ENCODE measurements around the gene CHSY1. TPM values are rescaled to one million over a fixed set of nuclear protein-coding genes. Genes with fewer than 3 reads are reported as not detected.

Gene CHSY1
- polyA plus RNA-seq, 2 of the 4 experiments (the other 2 are of a cell fraction) = 16.0 to 28.1 TPM

GRCh38 chr15:101198800-101199199 is 53.0 kb downstream of the CHSY1 start:
- ChIA-PET POLR2A (no interaction called here), CTCF (interaction anchor here (1.3 to 3.2 kb wide), 3 partner anchors 18 to 59 kb away, joined by 3 to 8 read pairs (median 4); partner anchors contain the start of gene CHSY1)
- Histone ChIP-seq H3K4me3 (no peak overlapping the region), H3K4me1 (peaks cover 54% of the 10 kb centered on the region), H3K27ac (no peak overlapping the region), H3K4me2 (no peak overlapping the region; the same call in 2 of the 3 replicates), H3K9me3 (no peaks in the 10 kb centered on the region)
- WGBS (ENCODE audit: missing lambda C conversion rate) = 93% methylated on average over 6 of the region's 6 CpGs
- ATAC-seq = no peak
- no peak for TF ChIP-seq MAFK (IDR thresholded peaks at IDR 0.05; ENCODE audit: partially characterized antibody)
- no peak for TF ChIP-seq PBX3 (IDR thresholded peaks at IDR 0.05)
- TF ChIP-seq KDM1A (IDR thresholded peaks at IDR 0.05; ENCODE audit: low read depth) = no peak
- TF ChIP-seq TP53 (CRISPR knock-in tag; IDR thresholded peaks at IDR 0.05) = no peak
- no peak for DNase-seq (ENCODE audit: low read depth in 1 of 2, low spot score in 1 of 2)
- no peak for FAIRE-seq

GRCh38 chr15:101198031-101198575 is 53.7 kb downstream of the CHSY1 start:
- H3K4me3 ChIP-seq = no peak overlapping the region
- CTCF ChIA-PET = interaction anchor here (1.3 to 3.2 kb wide), 2 partner anchors 54 to 60 kb away, joined by 4 to 8 read pairs; partner anchors contain the start of gene CHSY1
- DNase-seq (ENCODE audit: low read depth in 1 of 2, low spot score in 1 of 2) = no peak
- no peak for FAIRE-seq
- ATAC-seq = no peak
- H3K4me1 ChIP-seq = peaks cover 47% of the 10 kb centered on the region
- H3K27ac ChIP-seq = no peak overlapping the region
- TF ChIP-seq MAFK (IDR thresholded peaks at IDR 0.05; ENCODE audit: partially characterized antibody) (no peak), RAD21 (conservative IDR thresholded peaks at IDR 0.05 in 1 of 2, IDR thresholded peaks at IDR 0.05 in 1 of 2) (no peak), RARB (CRISPR knock-in tag; IDR thresholded peaks at IDR 0.05) (no peak), ATOH8 (CRISPR knock-in tag; IDR thresholded peaks at IDR 0.05; ENCODE audit: low read depth) (no peak), JUN (IDR thresholded peaks at IDR 0.05) (no peak), KDM1A (IDR thresholded peaks at IDR 0.05; ENCODE audit: low read depth) (no peak), FOSB (CRISPR knock-in tag; IDR thresholded peaks at IDR 0.05) (no peak), REST (IDR thresholded peaks at IDR 0.05) (no peak), ZNF302 (CRISPR knock-in tag; IDR thresholded peaks at IDR 0.05) (no peak), POLR2A (IDR thresholded peaks at IDR 0.05; ENCODE audit: low read length) (no peak), BHLHE40 (IDR thresholded peaks at IDR 0.05; ENCODE audit: low read depth, low read length) (no peak), NPAS2 (CRISPR knock-in tag; IDR thresholded peaks at IDR 0.05; ENCODE audit: borderline replicate concordance) (no peak), ESRRA (IDR thresholded peaks at IDR 0.05; ENCODE audit: borderline replicate concordance, low read length) (no peak), FOXS1 (CRISPR knock-in tag; IDR thresholded peaks at IDR 0.05) (no peak), CHD2 (IDR thresholded peaks at IDR 0.05; ENCODE audit: low read length, partially characterized antibody) (no peak), CBX8 (IDR thresholded peaks at IDR 0.05) (no peak), HDAC2 (IDR thresholded peaks at IDR 0.05) (no peak)
- 94% methylated on average over 16 of the region's 16 CpGs for WGBS (ENCODE audit: missing lambda C conversion rate)
- POLR2A ChIA-PET = no interaction called here
- no peak overlapping the region for H3K4me2 ChIP-seq
- H3K9me3 ChIP-seq = no peaks in the 10 kb centered on the region

Measured in A549 (cell line).